Measurements from ENCODE around the gene PCDHB2. TPM values are rescaled to one million over a fixed set of nuclear protein-coding genes. Genes with fewer than 3 reads are reported as not detected.
"Not testable (repeated sequence)": the region's sequence is repeated elsewhere in the genome, so short reads cannot be mapped to it uniquely, and the experiment has no call there.

PCDHB2 gene
- total and polyA plus RNA-seq, 8 donors: 0.23 to 2.2 (median 0.62) TPM

- no peak for TF ChIP-seq CTCF (IDR thresholded peaks at IDR 0.05)
- Histone ChIP-seq H3K27ac (no peak overlapping the region), H3K4me3 (no peak overlapping the region), H3K9me3 (no peaks in the 10 kb centered on the region), H3K4me1 (no peaks in the 10 kb centered on the region), H3K27me3 (peaks cover 0 to 5% (median under 1%) of the 10 kb centered on the region in 4 donors), H3K36me3 (no peaks in the 10 kb centered on the region)
- DNase-seq (no peak), ATAC-seq (no peak), FAIRE-seq (no peak)
- intact Hi-C loops (cut with DNase I): loop anchor here in 1 of 3 donors (10.0 kb wide), 1 partner anchor 483 kb away; no protein-coding TSS in a partner anchor
Measured at GRCh38 chr5:141082228-141082627, 12.2 kb upstream of the PCDHB2 start.

GRCh38 chr5:141084487-141084989 is 9.9 kb upstream of the PCDHB2 start:
- Histone ChIP-seq H3K9me3 (peaks cover 0 to 4% (median 0%) of the 10 kb centered on the region in 4 donors), H3K4me3 (peak overlapping the region; percentile 5 to 49 (median 27)), H3K4me1 (no peaks in the 10 kb centered on the region), H3K27ac (peak overlapping the region in 3 of 4 donors; percentile 15 to 63 (median 45)), H3K27me3 (no peaks in the 10 kb centered on the region), H3K36me3 (no peaks in the 10 kb centered on the region)
- peak in 3 of 4 donors; percentile 21 to 57 (median 52) for TF ChIP-seq CTCF (IDR thresholded peaks at IDR 0.05)
- FAIRE-seq (no peak), ATAC-seq (peak; percentile 99 to 100 (median 100)), DNase-seq (peak in 5 of 6 donors; percentile 51 to 70 (median 63))
- 3 to 6% methylated on average over 21 of the region's 21 CpGs for WGBS, 2 donors
- intact Hi-C loops (cut with DNase I): loop anchor here in 1 of 3 donors (10.0 kb wide), 1 partner anchor 480 kb away; no protein-coding TSS in a partner anchor

- no peak for DNase-seq
- no peaks in the 10 kb centered on the region for H3K4me1 ChIP-seq
- H3K9me3 ChIP-seq: no peaks in the 10 kb centered on the region
- ATAC-seq: no peak
- no peak overlapping the region for H3K27ac ChIP-seq
- no peaks in the 10 kb centered on the region for H3K36me3 ChIP-seq
- H3K4me3 ChIP-seq: peak overlapping the region in 1 of 4 donors; percentile 12
- no peak for TF ChIP-seq CTCF (IDR thresholded peaks at IDR 0.05)
- no peak for FAIRE-seq
- H3K27me3 ChIP-seq: no peaks in the 10 kb centered on the region
- WGBS, 2 donors: 31 to 41% methylated on average over 12 of the region's 12 CpGs
- intact Hi-C loops (cut with DNase I): no loop called here
Measured at GRCh38 chr5:141095263-141095641, 837 bp downstream of the PCDHB2 start.

GRCh38 chr5:141096181-141096580 is 1.8 kb downstream of the PCDHB2 start:
- H3K4me3 ChIP-seq; DNase-seq; H3K36me3 ChIP-seq; H3K27ac ChIP-seq; ATAC-seq; H3K9me3 ChIP-seq; FAIRE-seq; intact Hi-C loops (cut with DNase I); H3K27me3 ChIP-seq; H3K4me1 ChIP-seq: not testable (repeated sequence)
- WGBS, 2 donors: 31 to 32% methylated on average over 25 to 30 of the region's 46 CpGs

GRCh38 chr5:141096586-141096985 is 2.2 kb downstream of the PCDHB2 start:
- ATAC-seq; DNase-seq; H3K4me3 ChIP-seq; H3K27ac ChIP-seq; intact Hi-C loops (cut with DNase I); H3K4me1 ChIP-seq; H3K36me3 ChIP-seq; FAIRE-seq; H3K27me3 ChIP-seq; H3K9me3 ChIP-seq: not testable (repeated sequence)
- 22 to 23% methylated on average over 15 to 34 of the region's 38 CpGs for WGBS, 2 donors

GRCh38 chr5:141100243-141100805 is 5.9 kb downstream of the PCDHB2 start, which contains the start of gene PCDHB3:
TSS of gene PCDHB3 (plus strand) at chr5:141100473. CDS start at chr5:141100650, 177 bp downstream.
- ATAC-seq (peak; percentile 53 to 85 (median 72)), DNase-seq (peak in 2 of 6 donors; percentile 34 to 52), FAIRE-seq (no peak)
- H3K9me3 ChIP-seq: no peaks in the 10 kb centered on the region
- intact Hi-C loops (cut with DNase I): no loop called here
- WGBS, 2 donors: 14 to 22% methylated on average over 19 of the region's 19 CpGs
- no peak within 1 kb of the TSS for H3K27ac ChIP-seq
- no peaks in the 10 kb centered on the region for H3K36me3 ChIP-seq
- no peaks in the 10 kb centered on the region for H3K27me3 ChIP-seq
- H3K4me3 ChIP-seq: peak within 1 kb of the TSS in 2 of 4 donors; percentile 5 to 26
- H3K4me1 ChIP-seq: no peaks in the 10 kb centered on the region
- TF ChIP-seq CTCF (IDR thresholded peaks at IDR 0.05): no peak
